ENCODE results near the gene TERT.

Gene TERT

DNA sequence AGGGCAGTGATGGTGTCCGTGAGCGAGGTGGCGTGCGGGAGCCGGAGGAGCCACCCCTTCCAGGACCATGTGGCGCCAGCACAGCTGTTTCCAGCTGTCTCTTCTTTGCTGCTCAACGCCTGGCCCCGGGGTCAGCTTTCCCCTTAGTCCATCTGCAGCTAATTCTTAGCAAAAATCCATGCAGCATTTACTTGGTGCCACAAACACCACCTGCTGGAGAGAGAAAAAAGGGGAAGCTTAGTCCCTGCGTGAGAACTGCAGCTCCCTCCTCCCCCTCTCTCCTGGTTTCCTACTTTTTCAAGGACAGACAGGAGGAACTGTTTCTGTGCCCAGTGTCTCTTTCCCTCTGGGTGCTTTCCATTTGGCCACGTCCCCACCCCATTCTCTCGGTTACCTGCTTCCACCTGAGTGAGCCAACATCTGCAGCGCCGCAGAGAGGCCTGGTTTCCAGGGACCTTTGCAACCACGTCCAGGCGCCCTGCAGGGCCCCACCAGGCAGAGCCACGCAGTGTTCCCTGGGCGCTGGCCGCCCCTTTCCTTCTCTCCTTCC, 90.1 kb downstream of the TERT start:
- H3K4me3 ChIP-seq (ENCODE audit: low read depth, low read length) = no peak overlapping the region
- TF ChIP-seq, protein P1, sequence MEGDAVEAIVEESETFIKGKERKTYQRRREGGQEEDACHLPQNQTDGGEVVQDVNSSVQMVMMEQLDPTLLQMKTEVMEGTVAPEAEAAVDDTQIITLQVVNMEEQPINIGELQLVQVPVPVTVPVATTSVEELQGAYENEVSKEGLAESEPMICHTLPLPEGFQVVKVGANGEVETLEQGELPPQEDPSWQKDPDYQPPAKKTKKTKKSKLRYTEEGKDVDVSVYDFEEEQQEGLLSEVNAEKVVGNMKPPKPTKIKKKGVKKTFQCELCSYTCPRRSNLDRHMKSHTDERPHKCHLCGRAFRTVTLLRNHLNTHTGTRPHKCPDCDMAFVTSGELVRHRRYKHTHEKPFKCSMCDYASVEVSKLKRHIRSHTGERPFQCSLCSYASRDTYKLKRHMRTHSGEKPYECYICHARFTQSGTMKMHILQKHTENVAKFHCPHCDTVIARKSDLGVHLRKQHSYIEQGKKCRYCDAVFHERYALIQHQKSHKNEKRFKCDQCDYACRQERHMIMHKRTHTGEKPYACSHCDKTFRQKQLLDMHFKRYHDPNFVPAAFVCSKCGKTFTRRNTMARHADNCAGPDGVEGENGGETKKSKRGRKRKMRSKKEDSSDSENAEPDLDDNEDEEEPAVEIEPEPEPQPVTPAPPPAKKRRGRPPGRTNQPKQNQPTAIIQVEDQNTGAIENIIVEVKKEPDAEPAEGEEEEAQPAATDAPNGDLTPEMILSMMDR (IDR thresholded peaks at IDR 0.05; ENCODE audit: borderline replicate concordance, insufficient read depth, low read depth, low read length) = no peak

DNA sequence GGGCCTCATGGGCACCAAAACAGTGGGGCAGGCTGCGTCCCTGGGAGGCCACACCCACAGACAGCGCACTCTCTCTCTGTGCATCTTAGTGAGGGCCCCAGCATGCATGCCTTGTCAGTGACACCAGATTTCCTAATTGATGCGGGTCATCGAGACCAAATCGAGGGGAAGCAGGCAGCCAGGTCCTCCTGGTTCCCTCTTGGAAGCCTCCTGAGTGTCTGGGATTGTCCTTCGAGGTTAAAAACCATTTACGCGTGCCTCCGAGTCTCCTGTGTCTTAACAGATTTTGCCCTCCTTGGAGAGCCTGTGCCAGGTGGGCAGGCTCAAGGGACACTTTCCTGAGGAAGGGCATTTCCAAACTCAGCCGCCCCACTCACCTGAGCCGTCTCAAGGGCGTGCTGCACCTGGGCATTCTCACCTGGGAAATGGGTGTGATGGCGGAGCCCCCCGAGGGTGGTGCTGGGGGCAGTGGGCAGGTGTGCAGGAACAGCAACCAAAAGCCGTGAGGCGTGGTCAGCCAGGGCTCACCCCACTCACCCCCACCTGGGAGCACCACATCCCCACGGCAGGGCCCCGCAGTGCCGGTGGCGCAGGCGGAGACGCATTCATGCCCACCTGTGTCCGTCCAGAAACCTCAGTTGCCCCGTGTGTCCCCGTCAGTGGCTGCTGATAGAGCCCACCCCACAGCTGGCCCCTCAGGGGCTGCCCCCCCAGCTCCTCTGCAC, 90.7 kb downstream of the TERT start:
- H3K4me3 ChIP-seq (ENCODE audit: low read depth, low read length) = no peak overlapping the region
- TF ChIP-seq, protein P1 (IDR thresholded peaks at IDR 0.05; ENCODE audit: borderline replicate concordance, insufficient read depth, low read depth, low read length) = no peak

DNA sequence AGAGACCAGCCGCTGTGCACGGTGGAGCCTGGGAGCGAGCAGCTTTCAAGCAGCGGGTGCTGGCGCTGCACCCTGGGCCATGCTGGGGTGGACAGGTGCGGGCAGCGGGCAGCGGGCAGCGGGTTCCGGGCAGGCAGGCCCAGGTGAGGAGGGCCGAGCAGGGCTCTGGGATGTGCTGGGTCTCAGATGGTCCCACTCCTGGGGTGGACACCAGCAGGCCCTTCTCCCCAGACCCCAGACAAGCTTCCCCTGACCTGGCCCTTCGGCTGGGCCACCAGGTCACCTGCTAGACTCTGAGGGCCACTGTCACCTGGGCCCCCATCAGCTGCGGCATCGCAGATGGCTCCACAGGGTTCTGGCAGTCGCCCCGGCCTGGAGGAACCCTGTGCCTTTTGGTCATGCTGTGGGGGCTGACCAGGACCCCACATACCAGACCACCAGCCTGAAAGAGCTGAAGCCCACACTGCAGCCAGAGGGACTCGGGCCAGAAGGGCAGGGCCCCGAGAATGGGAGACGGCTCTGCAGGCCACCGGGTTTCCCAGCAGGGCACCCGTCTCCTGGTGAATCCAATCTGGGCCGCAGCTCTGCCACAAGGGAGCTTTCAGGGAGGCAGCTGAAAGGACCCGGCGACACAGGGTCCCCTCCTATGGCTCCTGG, 91.4 kb downstream of the TERT start:
- TF ChIP-seq, protein P1 (IDR thresholded peaks at IDR 0.05; ENCODE audit: borderline replicate concordance, insufficient read depth, low read depth, low read length) = no peak
- no peak overlapping the region for H3K4me3 ChIP-seq (ENCODE audit: low read depth, low read length)

Data from GM12875 (cell line).